ENCODE measurements around the gene AIFM3.

GRCh38 chr22:20998411-20999336 is 31.6 kb downstream of the AIFM3 start:
- TF ChIP-seq, protein P1, sequence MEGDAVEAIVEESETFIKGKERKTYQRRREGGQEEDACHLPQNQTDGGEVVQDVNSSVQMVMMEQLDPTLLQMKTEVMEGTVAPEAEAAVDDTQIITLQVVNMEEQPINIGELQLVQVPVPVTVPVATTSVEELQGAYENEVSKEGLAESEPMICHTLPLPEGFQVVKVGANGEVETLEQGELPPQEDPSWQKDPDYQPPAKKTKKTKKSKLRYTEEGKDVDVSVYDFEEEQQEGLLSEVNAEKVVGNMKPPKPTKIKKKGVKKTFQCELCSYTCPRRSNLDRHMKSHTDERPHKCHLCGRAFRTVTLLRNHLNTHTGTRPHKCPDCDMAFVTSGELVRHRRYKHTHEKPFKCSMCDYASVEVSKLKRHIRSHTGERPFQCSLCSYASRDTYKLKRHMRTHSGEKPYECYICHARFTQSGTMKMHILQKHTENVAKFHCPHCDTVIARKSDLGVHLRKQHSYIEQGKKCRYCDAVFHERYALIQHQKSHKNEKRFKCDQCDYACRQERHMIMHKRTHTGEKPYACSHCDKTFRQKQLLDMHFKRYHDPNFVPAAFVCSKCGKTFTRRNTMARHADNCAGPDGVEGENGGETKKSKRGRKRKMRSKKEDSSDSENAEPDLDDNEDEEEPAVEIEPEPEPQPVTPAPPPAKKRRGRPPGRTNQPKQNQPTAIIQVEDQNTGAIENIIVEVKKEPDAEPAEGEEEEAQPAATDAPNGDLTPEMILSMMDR (IDR thresholded peaks at IDR 0.05): no peak
- TF ChIP-seq ZFX (IDR thresholded peaks at IDR 0.05; ENCODE audit: borderline replicate concordance): no peak
